ENCODE results near the gene SUMO3. TPM values are rescaled to one million over a fixed set of nuclear protein-coding genes. Genes with fewer than 3 reads are reported as not detected.

The SUMO3 gene
- total and polyA plus RNA-seq, 2 of the 8 experiments (the other 6 are each of a cell fraction or from before 2014, with no cell fraction given), result 96.8 to 101 TPM

DNA sequence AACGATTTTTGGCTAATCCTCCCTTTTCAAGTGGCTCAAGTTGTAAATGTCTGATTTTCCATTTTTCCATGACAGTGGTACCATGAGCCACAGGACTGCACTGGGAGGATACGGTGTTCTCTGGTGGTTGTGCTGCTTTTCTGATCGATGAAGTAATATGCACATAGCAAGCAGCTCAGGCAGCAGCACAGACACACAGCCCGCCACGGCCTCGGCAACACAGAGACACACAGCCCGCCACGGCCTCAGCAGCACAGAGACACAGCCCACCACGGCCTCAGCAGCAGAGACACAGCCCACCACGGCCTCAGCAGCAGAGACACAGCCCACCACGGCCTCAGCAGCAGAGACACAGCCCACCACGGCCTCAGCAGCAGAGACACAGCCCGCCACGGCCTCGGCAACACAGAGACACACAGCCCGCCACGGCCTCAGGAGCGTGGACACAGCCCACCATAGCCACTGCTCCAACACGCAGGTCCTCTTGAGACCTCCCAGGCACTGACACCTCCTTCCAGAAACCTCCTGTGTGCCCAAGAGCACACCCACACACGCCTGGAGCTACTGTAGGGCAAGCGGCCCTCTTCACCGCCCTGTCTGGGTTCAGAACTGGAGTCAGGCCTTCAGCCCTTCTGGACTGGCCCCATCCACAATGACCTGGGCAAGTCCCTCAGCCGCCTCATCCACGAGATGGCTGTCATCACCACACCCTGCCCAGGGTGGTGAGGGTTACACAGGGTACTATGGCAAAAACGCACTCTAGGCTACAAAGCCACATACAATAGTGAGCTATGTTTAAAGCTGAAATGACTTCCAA is 45.2 kb upstream of the SUMO3 start:
- Histone ChIP-seq H2BK12ac (ENCODE audit: low read depth, low read length) (no peak overlapping the region), H3K4ac (replicated peaks; ENCODE audit: insufficient read length, low read depth, low read length) (no peak overlapping the region), H3K27me3 (replicated peaks in 1 of 4; ENCODE audit: control insufficient read depth in 3 of 4, extremely low read depth in 1 of 4, insufficient read depth in 3 of 4, low read length in 3 of 4) (no peaks in the 10 kb centered on the region), H3K56ac (replicated peaks; ENCODE audit: insufficient read length, low read depth, low read length) (no peak overlapping the region), H3K4me3 (ENCODE audit: extremely low read depth in 1 of 4, insufficient read depth in 2 of 4, low read depth in 3 of 4, low read length in 4 of 4) (no peak overlapping the region), H2BK15ac (ENCODE audit: low read length) (no peak overlapping the region), H4K20me1 (replicated peaks in 1 of 2; ENCODE audit: control insufficient read depth in 1 of 2, insufficient read depth in 2 of 2, low read length in 2 of 2) (peaks cover 18 to 54% of the 10 kb centered on the region in 2 experiments), H2BK5ac (ENCODE audit: low read depth, low read length) (no peak overlapping the region), H3K23me2 (ENCODE audit: low read depth, low read length) (peaks cover 6% of the 10 kb centered on the region; the same call in 1 of the 2 replicates), H2AFZ (ENCODE audit: low read length) (no peak overlapping the region), H2AK5ac (ENCODE audit: low read depth, low read length) (no peak overlapping the region), H3K9me3 (ENCODE audit: insufficient read depth in 2 of 2, low read depth in 1 of 2, low read length in 1 of 2) (no peaks in the 10 kb centered on the region), H2BK20ac (ENCODE audit: low read length) (no peak overlapping the region), H3K23ac (ENCODE audit: insufficient read length) (no peak overlapping the region), H2BK120ac (replicated peaks; ENCODE audit: low read depth, low read length) (no peak overlapping the region), H4K91ac (replicated peaks; ENCODE audit: insufficient read length, low read length) (no peak overlapping the region), H3K27ac (ENCODE audit: low read depth, low read length) (no peak overlapping the region), H3K18ac (ENCODE audit: extremely low read depth, low read length) (no peak overlapping the region), H3K14ac (ENCODE audit: insufficient read length) (no peak overlapping the region), H3K79me2 (ENCODE audit: control insufficient read depth in 1 of 2, insufficient read depth in 2 of 2, low read length in 2 of 2) (peaks cover 20 to 83% of the 10 kb centered on the region in 2 experiments), H3K4me2 (ENCODE audit: insufficient read depth in 1 of 2, low read depth in 2 of 2, low read length in 2 of 2) (no peak overlapping the region), H3K36me3 (ENCODE audit: control insufficient read depth in 2 of 4, insufficient read depth in 4 of 4, low read length in 3 of 4) (peaks cover 6 to 32% (median 19%) of the 10 kb centered on the region in 4 experiments; a peak in 7 of 8 replicates), H4K5ac (ENCODE audit: insufficient read length, low read depth, low read length) (no peak overlapping the region), H3K79me1 (ENCODE audit: low read depth, low read length) (peaks cover 27% of the 10 kb centered on the region), H3K4me1 (replicated peaks in 1 of 4; ENCODE audit: control insufficient read depth in 3 of 4, insufficient read depth in 4 of 4, low read length in 3 of 4) (peaks cover 0 to 14% (median 8%) of the 10 kb centered on the region in 4 experiments; a peak in 5 of 7 replicates), H4K8ac (ENCODE audit: extremely low read depth, insufficient read depth, low read length) (no peak overlapping the region), H3K9ac (replicated peaks in 1 of 4; ENCODE audit: extremely low read depth in 1 of 4, low read depth in 3 of 4, low read length in 3 of 4) (no peak overlapping the region)
- no peak for DNase-seq (ENCODE audit: low read depth in 1 of 2, low spot score in 2 of 2)
- POLR2A ChIA-PET (ENCODE audit: partially characterized antibody), result no interaction called here
- CTCF ChIA-PET (ENCODE audit: partially characterized antibody), result no interaction called here
- no peak for FAIRE-seq
- 84% methylated on average over 25 of the region's 25 CpGs; no CpG with 5 or more reads in 1 of the 2 experiments for whole genome bisulfite sequencing, 2 experiments (ENCODE audit: extremely low coverage in 1 of 2, insufficient coverage in 1 of 2, insufficient read length in 1 of 2, insufficient replicate concordance in 2 of 2, low coverage in 1 of 2, low lambda C conversion rate in 2 of 2, missing lambda C conversion rate in 1 of 2)
- TF ChIP-seq CHD1 (IDR thresholded peaks at IDR 0.05; ENCODE audit: low read depth, low read length) (no peak), EP300 (IDR thresholded peaks at IDR 0.05; ENCODE audit: borderline replicate concordance in 1 of 2, low read depth in 2 of 2, low read length in 2 of 2) (no peak), ASH2L (IDR thresholded peaks at IDR 0.05; ENCODE audit: low read length) (no peak), RBBP5 (IDR thresholded peaks at IDR 0.05; ENCODE audit: borderline replicate concordance, low read depth, low read length) (no peak), SUZ12 (IDR thresholded peaks at IDR 0.05; ENCODE audit: low read length) (no peak), TAF7 (optimal IDR thresholded peaks at IDR 0.05; ENCODE audit: borderline replicate concordance, low read depth, low read length) (no peak), CTBP2 (IDR thresholded peaks at IDR 0.05; ENCODE audit: borderline replicate concordance, insufficient read depth, insufficient read length, low read length) (no peak), CBX8 (IDR thresholded peaks at IDR 0.05; ENCODE audit: borderline replicate concordance, low read depth, low read length) (no peak)
- TF ChIP-seq, protein P1, sequence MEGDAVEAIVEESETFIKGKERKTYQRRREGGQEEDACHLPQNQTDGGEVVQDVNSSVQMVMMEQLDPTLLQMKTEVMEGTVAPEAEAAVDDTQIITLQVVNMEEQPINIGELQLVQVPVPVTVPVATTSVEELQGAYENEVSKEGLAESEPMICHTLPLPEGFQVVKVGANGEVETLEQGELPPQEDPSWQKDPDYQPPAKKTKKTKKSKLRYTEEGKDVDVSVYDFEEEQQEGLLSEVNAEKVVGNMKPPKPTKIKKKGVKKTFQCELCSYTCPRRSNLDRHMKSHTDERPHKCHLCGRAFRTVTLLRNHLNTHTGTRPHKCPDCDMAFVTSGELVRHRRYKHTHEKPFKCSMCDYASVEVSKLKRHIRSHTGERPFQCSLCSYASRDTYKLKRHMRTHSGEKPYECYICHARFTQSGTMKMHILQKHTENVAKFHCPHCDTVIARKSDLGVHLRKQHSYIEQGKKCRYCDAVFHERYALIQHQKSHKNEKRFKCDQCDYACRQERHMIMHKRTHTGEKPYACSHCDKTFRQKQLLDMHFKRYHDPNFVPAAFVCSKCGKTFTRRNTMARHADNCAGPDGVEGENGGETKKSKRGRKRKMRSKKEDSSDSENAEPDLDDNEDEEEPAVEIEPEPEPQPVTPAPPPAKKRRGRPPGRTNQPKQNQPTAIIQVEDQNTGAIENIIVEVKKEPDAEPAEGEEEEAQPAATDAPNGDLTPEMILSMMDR (IDR thresholded peaks at IDR 0.05; ENCODE audit: control extremely low read depth in 1 of 3, insufficient read depth in 1 of 3, low read depth in 1 of 3, low read length in 3 of 3), result no peak
